ENCODE results near the gene TMEM119.
"Not testable (repeated sequence)": the region's sequence is repeated elsewhere in the genome, so short reads cannot be mapped to it uniquely, and the experiment has no call there.

Gene TMEM119

DNA sequence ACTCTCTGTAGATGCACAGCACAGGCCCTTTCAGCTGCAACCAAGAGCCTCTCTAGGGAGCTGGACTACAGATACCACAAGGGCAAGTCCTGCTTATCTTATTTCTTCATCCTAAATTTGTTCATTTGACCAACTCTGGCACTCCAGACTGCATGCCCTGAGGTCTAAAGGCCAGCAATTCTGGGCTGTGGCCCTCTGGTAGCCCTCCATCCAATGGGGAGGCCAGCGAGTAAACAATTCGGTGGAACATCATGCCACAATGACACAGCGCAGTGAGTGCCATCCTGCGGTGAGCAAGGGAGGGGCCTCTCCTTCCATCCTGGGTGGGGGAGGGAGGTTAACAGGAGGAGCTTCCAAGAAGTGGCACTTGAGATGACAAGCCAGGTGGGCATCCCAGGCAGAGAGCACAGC is 36.5 kb upstream of the TMEM119 start:
- FAIRE-seq: no peak
- no peak for DNase-seq (ENCODE audit: low spot score)

DNA sequence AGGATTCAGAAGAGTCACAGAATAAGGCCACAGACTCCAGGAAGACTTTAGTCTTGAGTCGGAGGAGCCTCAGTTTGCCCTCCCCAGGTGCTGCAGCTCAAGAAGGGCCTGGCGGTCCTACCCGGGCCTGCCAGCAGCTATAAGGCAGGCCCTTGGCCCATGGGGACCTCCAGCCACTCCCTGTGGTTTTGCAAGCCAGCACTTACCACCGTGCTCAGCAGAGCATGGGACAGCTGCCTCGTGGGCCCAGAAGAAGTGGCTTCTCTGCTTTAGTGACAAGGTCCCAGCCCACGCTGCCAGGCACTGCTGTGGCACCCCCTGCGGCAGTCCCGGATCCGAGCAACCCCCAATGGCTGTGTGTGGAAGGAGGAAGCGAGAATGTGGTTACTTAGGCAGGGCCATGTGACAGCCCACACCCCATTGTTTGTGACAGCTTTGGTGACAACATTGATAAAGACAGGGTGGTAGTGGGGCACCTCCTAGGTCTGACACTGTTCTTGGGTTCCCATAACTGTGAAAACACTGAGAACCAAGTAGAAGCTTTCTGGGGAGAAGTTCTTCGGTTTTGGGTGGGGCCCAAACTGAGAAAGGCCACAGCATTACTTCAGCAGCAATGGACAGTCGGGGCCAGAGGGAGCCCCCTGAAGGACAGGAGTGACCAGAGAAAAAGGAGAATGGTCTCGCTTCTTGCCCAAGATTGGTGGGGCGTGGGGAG is 35.8 kb upstream of the TMEM119 start, which contains the start of gene SELPLG:
TSS of gene SELPLG (minus strand) at position 361 of the 715 bp plus-strand sequence. CDS start 9,587 bp downstream, outside the sequence.
- FAIRE-seq: no peak
- DNase-seq (ENCODE audit: low spot score): peak; percentile 44

DNA sequence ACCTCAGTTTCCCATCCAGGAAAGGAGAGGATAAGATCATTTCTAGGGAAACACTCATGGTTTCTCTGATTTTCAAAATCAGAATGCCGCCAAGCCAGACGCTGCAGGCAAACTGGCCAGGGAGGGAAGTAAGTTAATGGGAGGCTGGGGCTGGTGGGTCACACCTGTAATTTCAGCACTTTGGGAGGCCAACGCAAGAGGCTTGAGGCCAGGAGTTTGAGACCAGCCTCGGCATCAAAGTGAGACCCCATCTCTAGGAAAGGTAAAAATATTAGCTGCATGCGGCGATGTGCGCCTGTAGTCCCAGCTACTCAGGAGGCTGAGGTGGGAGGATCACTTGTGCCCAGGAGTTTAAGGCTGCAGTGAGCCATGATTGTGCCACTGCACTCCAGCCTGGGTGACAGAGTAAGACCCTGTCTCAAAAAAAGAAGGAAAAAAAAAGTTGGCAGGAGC is 35.2 kb upstream of the TMEM119 start:
- FAIRE-seq: no peak
- no peak for DNase-seq (ENCODE audit: low spot score)

DNA sequence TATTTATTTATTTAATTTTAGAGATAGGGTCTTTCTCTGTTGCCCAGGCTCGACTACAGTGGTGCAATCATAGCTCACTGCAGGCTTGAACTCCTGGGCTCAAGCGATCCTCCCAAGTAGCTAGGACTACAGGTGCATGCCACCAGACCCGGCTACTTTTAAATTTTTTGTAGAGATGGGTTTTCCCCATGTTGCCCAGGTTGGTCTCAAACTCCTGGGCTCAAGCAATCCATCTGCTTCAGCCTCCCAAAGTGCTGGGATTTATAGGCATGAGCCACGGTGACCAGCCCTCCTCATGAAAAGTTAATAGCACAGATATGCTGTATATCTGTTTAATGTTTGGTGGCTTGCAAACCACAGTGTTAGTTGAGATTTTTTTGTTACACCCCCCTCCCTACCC is 33.4 kb upstream of the TMEM119 start:
- DNase-seq (ENCODE audit: low spot score); FAIRE-seq: not testable (repeated sequence)

DNA sequence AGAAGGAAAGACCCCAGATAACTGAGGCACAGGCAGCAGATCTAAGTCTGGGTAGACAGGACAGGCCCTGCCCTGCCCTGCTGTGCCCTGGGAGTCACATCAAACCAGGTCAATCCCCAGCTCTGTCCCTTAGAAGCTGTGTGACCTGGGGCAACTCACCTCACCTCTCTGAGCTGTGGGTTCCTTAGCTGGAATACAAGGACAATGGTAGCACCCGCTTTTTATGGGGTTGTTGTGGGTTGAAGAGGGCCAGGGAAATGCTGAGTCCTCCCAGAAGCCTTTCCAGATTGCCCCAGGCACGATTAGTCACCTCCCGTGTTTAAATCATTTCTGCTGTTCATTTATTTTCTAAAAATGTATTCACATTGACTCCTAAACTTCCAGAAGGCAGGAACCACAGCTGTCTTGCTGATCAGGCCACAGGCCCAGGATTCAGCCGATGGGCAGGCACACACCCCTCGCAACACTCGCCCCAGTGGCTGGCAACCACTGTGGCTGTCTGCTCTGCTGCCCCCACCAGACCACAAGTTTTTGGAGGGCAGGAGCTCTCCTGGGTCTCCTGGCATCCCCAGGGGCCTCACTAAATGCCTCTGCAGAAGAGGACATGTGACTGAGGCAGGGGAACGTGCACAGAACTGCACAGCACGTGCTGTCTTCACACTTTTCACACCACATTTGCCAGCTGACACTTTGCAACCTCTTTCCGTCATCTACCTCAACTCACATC is 32.8 kb upstream of the TMEM119 start:
- no peak for DNase-seq (ENCODE audit: low spot score)
- FAIRE-seq: no peak

DNA sequence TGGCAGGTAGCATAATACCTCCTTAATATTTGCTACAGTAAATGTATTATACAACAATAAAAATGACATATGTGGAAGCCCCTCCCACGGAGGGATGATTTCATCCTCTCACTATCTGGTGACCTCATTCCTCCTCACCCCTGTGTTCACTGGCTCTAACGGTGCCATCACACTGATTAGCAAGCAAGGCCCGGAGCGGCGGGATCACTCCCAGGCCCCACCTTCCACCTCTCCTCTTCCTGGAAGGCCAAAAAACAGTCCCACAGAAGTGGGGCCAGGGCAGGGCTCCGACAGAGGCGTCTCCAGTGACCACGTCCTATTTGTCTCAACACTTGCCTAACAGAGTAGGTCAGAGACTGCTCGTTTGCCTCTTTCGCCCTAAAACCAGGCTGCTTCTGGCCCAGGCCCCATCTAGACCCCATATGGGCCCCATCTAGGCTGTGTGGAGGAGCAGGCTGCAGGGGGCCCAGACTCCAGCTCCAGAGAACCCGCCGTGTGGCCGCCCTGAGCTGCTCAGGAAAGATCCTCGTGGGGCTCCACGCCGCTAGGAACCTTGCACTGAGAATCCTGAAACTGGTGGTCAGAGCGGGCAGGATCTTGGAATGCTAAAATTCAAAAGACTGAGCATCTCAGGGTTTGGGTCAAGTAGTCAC is 32.1 kb upstream of the TMEM119 start:
- no peak for FAIRE-seq
- DNase-seq (ENCODE audit: low spot score): peak; percentile 73

DNA sequence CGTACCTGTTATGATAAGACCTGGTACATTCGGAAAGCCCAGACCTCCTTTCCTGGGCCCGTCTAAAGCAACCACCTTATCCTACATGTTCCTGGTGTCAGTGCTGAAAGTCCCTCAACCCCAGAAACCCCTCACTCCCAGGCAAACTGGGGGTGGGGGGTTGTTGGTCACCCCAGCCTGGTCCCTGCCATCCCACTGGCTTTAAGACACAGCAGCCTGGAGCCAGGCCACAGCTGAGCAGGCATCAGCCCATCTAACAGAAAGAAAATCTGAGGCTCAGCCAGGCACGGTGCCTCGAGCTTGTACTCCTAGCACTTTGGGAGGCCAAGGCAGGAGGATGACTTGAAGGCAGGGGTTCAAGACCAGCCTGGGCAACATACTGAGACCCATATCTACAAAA is 31.3 kb upstream of the TMEM119 start:
- no peak for DNase-seq (ENCODE audit: low spot score)
- no peak for FAIRE-seq

DNA sequence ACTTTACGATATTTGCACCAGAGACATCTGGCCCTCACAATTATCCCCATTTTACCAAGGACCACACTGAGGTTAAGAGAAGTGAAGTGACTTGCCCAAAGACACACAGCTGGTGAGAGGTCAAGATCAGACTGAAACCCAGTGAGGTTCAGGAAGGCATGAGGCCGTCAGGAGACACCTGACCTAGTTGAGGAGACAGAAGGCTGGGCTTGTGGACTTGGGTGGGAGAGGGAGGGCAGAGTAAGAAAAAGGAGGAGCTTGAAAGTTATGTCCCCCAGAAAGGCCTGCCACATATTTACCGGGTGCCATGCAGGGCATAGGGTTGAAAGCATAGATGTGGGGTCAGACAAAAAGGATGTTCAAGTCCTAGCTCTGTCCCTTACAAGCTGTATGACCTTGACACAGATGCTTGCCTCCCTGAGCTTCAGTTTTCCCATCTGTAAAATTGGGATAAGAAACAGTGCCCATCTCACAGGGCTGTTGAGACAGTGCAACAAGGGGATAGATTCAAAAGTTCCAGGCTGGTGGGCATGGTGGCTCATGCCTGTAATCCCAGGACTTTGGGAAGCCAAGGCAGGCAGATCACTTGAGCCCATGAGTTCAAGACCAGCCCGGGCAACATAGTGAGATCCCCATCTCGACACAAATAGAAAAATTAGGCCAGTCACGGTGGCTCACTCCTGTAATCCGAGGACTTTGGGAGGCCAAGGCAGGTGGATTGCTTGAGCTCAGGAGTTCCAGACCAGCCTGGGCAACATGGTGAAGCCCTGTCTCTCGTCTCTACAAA is 29.4 kb upstream of the TMEM119 start:
- FAIRE-seq (no peak), DNase-seq (ENCODE audit: low spot score) (no peak)

DNA sequence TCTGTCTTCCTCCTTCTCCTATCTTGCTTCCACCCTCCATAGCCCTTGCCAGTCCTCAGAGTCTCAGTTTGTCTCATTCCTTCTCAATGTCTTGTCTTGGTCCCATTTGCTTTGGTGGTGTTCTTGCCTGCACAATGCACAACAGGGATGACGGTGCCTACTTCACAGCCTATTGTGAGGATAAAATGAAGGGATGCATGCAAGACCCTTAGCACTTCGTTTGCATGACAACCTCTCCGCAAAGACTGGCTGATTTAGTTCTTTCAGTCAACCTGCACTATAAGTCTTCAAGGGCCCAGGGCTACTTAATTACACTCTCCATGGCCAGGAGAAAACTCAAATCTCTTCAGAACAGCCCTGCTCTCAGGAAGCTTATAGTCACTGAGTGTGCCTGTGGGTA is 27.3 kb upstream of the TMEM119 start:
- no peak for FAIRE-seq
- no peak for DNase-seq (ENCODE audit: low spot score)

DNA sequence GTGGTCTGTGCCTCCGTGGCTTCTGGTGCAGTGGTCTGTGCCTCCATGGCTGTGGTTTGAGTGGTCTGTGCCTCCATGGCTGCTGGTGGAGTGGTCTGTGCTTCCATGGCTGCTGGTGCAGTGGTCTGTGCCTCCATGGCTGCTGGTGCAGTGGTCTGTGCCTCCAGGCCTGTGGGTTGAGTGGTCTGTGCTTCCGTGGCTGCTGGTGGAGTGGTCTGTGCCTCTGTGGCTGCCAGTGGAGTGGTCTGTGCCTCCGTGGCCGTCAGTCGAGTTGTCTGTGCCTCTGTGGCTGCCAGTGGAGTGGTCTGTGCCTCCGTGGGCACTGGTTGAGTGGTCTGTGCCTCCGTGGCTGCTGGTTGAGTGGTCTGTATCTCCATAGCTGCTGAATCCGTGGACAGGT is 25.7 kb upstream of the TMEM119 start:
- DNase-seq (ENCODE audit: low spot score): no peak
- FAIRE-seq: no peak

DNA sequence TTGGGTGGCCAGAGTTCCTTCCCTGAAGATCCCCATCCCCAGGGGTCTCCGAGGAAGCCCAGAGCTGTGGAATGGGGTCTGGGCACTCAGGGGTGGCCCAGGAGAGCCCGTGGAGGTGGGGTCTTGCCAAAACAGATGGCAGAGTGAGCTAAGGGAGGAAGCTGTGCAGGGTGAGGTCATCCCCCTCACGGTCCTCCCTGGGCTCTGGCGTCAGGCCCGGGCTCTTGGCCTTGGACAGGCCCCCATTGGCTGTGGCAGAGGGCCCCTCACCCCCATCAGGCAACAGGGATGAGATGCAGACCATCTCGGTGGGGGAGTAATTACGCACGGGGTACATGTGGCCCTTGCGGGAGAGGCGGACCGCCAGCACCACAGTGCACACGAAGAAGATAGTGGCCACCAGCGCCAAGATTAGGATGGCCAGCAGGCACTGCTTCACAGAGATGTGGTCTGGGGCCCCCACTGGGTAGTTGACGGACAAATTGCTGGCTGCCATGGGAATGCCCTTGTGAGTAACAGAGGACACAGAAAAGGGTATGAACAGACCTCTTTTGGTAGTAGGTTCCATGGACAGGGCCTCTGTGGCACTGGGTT is 25.1 kb upstream of the TMEM119 start:
- FAIRE-seq: no peak
- DNase-seq (ENCODE audit: low spot score): no peak

DNA sequence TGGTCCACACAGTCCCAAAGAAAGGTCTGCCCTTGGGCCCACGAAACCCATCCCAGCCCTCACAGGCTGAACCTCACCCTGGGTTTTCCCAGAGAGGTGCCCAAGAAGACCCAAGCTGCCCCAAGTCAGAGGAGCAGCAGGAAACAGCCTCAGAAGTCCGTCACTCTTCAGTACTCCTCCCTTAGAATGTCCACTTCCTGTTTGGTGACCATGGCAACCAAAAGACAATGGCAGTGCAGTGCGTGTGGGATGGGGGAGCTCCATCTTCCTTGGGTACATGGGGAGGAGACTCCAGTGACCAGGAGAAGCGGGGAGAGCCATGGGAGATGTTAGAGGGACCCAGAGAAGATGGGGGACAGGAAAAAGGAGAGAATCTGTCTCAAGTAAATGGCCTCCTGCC is 24.5 kb upstream of the TMEM119 start:
- DNase-seq (ENCODE audit: low spot score) (peak; percentile 54), FAIRE-seq (no peak)

DNA sequence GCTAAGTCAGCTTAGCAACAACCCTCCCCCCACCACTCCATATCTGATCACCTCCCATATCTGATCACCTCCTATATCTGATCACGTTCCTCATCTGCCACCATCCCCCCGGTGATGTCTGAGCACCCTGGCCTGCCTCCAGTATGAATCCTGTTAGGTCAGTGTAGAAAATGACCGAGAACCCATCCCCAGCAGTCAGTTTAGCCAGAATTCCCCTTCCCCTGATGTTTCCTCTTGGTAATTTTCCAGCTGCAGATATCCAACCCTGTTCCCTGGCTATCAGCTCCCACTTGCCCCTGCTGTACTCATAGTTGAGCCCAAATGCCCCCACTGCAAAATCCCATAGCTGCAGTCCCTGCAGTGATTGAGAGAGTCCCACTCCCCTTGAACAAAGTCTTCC is 23.3 kb upstream of the TMEM119 start:
- DNase-seq (ENCODE audit: low spot score): no peak
- FAIRE-seq: no peak

DNA sequence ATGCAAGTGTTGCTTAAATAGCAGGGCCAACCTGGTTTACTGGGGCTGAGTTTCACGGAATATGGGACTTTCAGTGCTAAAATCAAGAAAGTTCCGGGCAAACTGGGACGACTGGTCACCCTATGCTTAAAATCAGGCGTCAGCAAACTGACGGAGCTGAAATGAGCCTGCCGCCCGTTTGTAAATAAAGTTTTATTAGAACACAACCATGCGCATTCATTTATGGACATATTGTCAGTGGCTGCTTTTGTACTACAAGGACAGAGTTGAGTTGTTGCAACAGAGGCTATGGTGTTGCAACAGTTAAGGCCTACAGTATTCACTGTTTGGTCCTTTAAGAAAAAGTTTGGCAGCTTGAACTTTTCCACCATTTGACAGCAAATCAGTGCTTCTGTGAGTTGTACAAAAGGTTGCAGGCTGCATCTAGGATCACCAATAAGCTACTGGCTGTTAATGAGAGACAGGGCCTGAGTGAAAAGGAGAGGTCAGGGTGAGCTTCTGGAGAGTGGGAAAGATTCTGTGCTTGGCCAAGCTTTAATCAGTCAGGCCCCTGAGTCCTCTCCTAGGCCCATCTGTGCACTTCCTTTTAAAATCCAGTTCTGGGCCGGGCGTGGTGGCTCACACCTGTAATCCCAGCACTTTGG is 22.5 kb upstream of the TMEM119 start:
- no peak for DNase-seq (ENCODE audit: low spot score)
- no peak for FAIRE-seq

DNA sequence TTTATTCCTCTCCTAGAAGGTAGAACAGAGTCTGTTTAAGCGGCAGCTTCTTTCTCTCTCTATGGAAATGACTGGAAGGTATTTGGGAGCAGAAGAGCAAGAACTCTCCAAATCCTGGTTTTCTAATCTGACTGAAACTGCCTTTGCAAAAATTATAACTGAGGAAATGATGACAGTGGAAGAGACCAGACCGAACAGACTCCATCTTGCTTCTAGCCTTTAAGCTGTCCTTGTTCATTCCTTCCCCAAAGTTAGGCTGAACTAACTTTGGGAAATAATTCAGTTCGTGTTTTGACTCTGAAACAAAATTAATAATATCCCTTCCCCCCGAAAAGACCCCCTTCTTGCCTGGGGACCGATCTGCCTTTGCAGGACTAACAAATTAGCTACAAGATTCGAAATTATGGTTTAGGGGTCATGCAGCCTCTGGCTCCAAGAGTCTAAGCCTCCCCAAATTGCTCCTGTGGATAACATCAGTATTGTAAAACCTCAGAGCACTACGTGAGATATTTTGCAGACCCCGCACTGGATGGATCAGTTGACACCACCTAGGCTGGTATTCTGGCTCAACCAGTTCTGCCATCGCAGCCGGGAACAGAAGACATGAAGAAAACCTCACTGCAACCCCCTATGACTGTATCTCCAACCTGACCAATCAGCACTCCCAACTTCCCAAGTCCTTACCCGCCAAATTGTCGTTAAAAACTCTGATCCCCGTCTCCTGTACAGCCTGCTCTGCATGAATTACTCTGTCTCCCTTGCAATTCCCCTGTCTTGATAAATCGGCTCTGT is 21.7 kb upstream of the TMEM119 start:
- DNase-seq (ENCODE audit: low spot score): no peak
- FAIRE-seq: no peak

DNA sequence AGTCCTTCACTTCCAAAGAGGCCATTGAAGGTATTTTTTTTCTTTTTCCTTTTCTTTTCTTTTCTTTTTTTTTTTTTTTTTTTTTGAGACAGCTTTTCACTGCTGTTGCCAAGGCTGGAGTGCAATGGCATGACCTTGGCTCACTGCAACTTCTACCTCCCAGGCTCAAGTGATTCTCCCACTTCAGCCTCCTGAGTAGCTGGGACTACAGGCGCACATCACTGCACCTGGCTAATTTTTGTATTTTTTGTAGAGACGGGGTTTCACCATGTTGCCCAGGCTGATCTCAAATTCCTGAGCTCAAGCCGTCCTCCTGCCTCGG is 21.0 kb upstream of the TMEM119 start:
- FAIRE-seq; DNase-seq (ENCODE audit: low spot score): not testable (repeated sequence)

DNA sequence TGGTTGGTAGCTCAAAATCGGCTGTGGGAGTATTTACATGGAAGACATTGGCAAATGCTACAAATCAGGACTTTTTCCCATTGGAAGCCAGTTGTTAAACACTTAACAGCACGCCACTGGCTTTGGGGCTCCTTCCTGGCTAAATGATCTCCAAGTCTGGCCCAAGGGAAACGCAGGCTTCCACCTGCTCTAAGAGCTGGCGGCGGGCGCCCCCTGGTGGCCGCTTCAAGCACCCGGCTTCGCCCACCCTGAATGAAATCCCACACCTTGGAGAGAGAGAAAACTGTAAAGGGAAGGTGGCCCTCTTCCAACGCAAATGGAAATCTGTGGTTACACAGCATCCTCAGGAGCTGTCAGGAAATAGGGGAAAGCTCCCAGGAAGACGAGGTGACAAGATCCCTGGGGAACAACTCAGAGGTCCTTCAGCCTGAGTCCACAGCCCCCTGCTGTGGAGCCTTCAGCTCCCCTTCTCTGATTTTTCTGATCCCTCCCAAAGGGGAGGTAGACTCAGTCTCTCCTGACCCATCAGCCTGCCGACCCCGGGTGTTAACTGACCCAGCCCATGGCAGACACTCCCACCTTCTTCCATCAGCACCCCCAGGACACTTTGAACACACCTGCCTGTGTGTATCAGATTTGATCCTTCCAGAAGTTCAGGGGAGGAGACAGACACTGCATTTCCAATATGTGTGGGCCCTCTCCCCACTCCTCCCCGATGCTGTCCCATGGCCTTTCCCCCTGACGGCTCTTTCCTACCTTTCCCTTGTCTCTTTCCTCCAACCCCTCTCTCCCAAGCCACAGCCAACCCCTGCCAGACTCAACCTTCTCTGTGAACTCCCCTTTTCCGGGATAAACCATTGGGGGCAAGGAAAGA is 20.4 kb upstream of the TMEM119 start:
- FAIRE-seq (no peak), DNase-seq (ENCODE audit: low spot score) (peak; percentile 62)

DNA sequence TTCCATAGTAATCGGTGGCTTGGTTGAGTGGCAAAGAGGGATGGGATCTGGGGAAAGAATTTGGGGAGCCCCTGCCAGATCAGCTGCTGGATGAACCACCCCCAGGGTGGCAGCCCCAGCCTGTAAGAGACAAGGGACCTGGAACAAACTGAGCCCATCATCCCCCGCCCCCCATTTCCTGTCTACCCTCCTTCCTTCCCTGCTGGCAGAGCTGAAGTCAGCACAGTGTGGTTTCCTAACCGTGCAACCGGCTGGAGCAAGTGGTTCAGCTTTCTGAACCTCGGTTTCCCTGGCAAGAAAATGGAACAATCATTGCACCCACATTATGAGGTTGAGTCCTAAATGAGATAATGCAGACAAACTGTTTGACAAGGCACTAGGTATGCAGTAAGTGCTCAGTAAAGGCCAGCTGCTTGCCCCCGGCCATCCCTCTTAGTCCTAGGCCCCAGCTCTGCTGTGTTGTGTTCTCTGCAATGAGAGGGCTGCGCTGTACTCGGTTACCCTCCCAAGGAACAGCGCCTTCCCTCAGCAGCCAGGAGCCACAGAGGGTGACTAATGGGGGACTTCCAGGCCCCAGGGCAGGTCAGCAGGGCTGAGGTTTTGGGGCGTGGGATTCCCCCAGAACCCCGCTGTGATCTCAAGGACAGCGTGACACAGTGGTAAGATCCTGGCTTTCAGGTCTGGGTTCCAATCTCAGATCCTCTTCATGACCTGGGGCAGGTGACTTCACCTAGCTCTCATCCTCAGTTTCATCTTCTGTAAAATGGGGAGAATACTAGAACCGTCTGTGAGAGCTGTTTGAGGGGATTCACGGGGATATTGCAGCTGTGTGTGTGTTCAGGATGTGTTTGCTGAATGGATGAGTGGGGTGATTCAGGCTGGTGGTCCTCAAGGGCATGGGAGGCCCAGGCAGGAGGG is 19.3 kb upstream of the TMEM119 start:
- FAIRE-seq (no peak), DNase-seq (ENCODE audit: low spot score) (peak; percentile 61)
